HepG2 (cell line): Measurements from ENCODE around the gene LSM12. TPM values are rescaled to one million over a fixed set of nuclear protein-coding genes. Genes with fewer than 3 reads are reported as not detected.
A peak's percentile ranks its signal among the peaks of the same experiment; 100 is the strongest.

Experiments used
- AHR ChIP-seq: IDR thresholded peaks from 2 replicates; pipeline ENCODE4 v1.6.1; 2018; ENCODE audit warnings: missing genetic modification reagents, missing compliant biosample characterization
- ASH2L ChIP-seq: fragments of 300-600, 200-600 bp; sonication (generic); IDR thresholded peaks from 2 replicates; pipeline ENCODE4 v1.7.0; 2017; ENCODE audit warnings: low read depth, mild to moderate bottlenecking, moderate library complexity, mixed read lengths, low read length; ENCODE audit not compliant: insufficient read length
- BCL6 ChIP-seq: IDR thresholded peaks from 2 replicates; pipeline ENCODE4 v1.6.1; 2016; ENCODE audit warnings: missing genetic modification reagents, missing compliant biosample characterization
- DMAP1 ChIP-seq: IDR thresholded peaks from 2 replicates; pipeline ENCODE4 v1.6.1; 2016
- HMG20A ChIP-seq: IDR thresholded peaks from 2 replicates; pipeline ENCODE4 v1.6.1; 2016; ENCODE audit warnings: borderline replicate concordance
- JDP2 ChIP-seq: sonication (generic); formaldehyde crosslinking; IDR thresholded peaks from 2 replicates; pipeline ENCODE4 v1.8.1; 2022; ENCODE audit warnings: missing genetic modification reagents, borderline replicate concordance
- JUN ChIP-seq: sonication (generic); formaldehyde crosslinking; IDR thresholded peaks from 2 replicates; pipeline ENCODE4 v1.4.0; 2020; ENCODE audit warnings: mild to moderate bottlenecking, missing genetic modification reagents
- NFE2L1 ChIP-seq: sonication (generic); formaldehyde crosslinking; IDR thresholded peaks from 2 replicates; pipeline ENCODE4 v1.4.0; 2020; ENCODE audit warnings: missing genetic modification reagents, mild to moderate bottlenecking, borderline replicate concordance
- REL ChIP-seq: sonication (generic); formaldehyde crosslinking; conservative IDR thresholded peaks from 2 replicates; pipeline ENCODE4 v1.8.0; 2022; ENCODE audit warnings: mild to moderate bottlenecking, missing genetic modification reagents, moderate library complexity
- SCMH1 ChIP-seq: sonication (generic); formaldehyde crosslinking; IDR thresholded peaks from 2 replicates; pipeline ENCODE4 v1.9.0; 2021; ENCODE audit warnings: missing genetic modification reagents, mild to moderate bottlenecking, borderline replicate concordance
- SNAI1 ChIP-seq: sonication (generic); formaldehyde crosslinking; IDR thresholded peaks from 2 replicates; pipeline ENCODE4 v1.5.0; 2020; ENCODE audit warnings: mild to moderate bottlenecking, missing genetic modification reagents, borderline replicate concordance
- U2AF2 ChIP-seq: fragments of 200-400 bp; formaldehyde crosslinking; IDR thresholded peaks from 2 replicates; pipeline ENCODE4 v1.6.1; 2017; ENCODE audit warnings: low read depth, mild to moderate bottlenecking, low read length
- ZFP90 ChIP-seq: sonication (generic); formaldehyde crosslinking; IDR thresholded peaks from 2 replicates; pipeline ENCODE4 v1.8.0; 2022; ENCODE audit warnings: missing genetic modification reagents, mild to moderate bottlenecking, inconsistent platforms, borderline replicate concordance
- ZNF777 ChIP-seq: sonication (generic); formaldehyde crosslinking; IDR thresholded peaks from 2 replicates; pipeline ENCODE4 v1.4.0; 2020; ENCODE audit warnings: missing genetic modification reagents
- polyA plus RNA-seq, 8 experiments: library from polyadenylated mRNA; depleted of rRNA in 3 of 8; stranded (reverse) in 7 of 8; unstranded in 1 of 8; fragments of >200 nt; fragmentation: Illumina TruSeq in 4 of 8; extraction: Trizol in 4 of 8; gene quantifications; 2 replicates each; pipeline versions ENCODE4 v1.2.1 to v1.2.3, GENCODE V29; 2011 to 2016; ENCODE audit warnings: low read depth in 4 of 8, missing spikeins in 1 of 8, mixed read lengths in 1 of 8; ENCODE audit not compliant: insufficient read depth in 1 of 8
- total RNA-seq, 5 experiments: library from RNA; depleted of rRNA; stranded (reverse); fragments of >200 nt; fragmentation: Illumina TruSeq; extraction: Trizol; gene quantifications; 2 replicates each; pipeline ENCODE4 v1.2.3, GENCODE V29; 2016; ENCODE audit warnings: low read depth in 1 of 5
- TF ChIP-seq, protein P1 (sequence below): IDR thresholded peaks from 2 replicates; pipeline ENCODE4 v1.6.1; 2016; ENCODE audit warnings: missing compliant biosample characterization, missing genetic modification reagents, borderline replicate concordance
- TF ChIP-seq, protein P2 (sequence below): sonication (generic); formaldehyde crosslinking; IDR thresholded peaks from 2 replicates; pipeline ENCODE4 v1.5.0; 2020; ENCODE audit warnings: missing genetic modification reagents, mild to moderate bottlenecking, borderline replicate concordance
- TF ChIP-seq, protein P3 (sequence below): sonication (generic); formaldehyde crosslinking; IDR thresholded peaks from 2 replicates; pipeline ENCODE4 v1.5.1; 2020; ENCODE audit warnings: missing genetic modification reagents, mild to moderate bottlenecking, borderline replicate concordance
- TF ChIP-seq, protein P4 (sequence below): sonication (generic); formaldehyde crosslinking; IDR thresholded peaks from 2 replicates; pipeline ENCODE4 v1.4.0; 2020; ENCODE audit warnings: mild to moderate bottlenecking, missing genetic modification reagents
- TF ChIP-seq, protein P5 (sequence below): sonication (generic); formaldehyde crosslinking; IDR thresholded peaks from 2 replicates; pipeline ENCODE4 v1.8.0; 2022; ENCODE audit warnings: mild to moderate bottlenecking, missing genetic modification reagents, moderate library complexity

The LSM12 gene
- total and polyA plus RNA-seq, 2 of the 13 experiments (the other 11 are each of a cell fraction or from before 2014, with no cell fraction given) = 52.8 to 55.7 TPM

DNA sequence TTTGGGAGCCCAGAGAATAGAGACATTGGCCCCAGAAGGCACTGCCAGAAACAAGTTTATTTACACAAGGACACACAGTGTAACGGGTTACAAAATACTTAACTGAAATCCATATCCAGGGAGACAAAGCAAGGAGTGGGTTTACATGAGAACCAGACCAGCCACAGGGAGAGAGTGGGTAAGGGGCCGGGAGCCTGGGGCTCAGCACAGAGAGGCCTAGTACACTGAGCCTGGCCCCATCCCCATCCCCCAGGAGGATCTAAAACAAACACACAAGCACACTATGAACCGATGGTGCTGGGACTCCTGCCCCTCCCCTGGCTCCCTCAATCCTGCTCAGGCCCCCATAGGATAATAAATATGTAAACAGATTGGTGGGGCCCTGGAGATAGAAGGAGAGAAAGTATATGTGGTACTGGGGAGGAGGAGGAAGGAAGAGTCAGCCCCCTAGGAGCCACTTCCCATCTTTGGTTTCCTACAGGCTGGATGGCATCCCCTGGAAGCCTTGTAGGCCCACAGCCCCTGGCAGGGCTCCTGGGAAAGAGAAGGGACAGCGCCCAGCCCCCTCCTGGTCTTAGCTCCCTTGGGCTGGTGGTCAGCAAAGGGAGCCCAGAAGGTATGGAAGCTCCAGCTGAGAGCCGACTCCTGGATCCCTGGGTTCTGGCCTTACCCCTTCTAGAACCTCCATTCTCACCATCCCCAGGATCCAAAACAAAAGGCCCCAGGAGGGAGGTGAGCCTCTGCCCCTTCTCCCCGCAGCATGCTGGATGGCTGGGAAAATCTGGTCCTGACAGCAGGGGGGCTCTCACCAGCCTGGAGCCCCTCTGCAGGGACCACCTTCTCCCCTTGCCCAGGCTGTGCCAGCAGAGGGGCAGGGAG, 10.5 kb upstream of the LSM12 start (continued):
- no peak for TF ChIP-seq AHR
- TF ChIP-seq U2AF2 = no peak
- peak; percentile 82 for TF ChIP-seq ZFP90
- no peak for TF ChIP-seq JUN
- TF ChIP-seq NFE2L1 (CRISPR knock-in tag) = no peak
- TF ChIP-seq, protein P1, sequence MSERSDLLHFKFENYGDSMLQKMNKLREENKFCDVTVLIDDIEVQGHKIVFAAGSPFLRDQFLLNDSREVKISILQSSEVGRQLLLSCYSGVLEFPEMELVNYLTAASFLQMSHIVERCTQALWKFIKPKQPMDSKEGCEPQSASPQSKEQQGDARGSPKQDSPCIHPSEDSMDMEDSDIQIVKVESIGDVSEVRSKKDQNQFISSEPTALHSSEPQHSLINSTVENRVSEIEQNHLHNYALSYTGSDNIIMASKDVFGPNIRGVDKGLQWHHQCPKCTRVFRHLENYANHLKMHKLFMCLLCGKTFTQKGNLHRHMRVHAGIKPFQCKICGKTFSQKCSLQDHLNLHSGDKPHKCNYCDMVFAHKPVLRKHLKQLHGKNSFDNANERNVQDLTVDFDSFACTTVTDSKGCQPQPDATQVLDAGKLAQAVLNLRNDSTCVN (CRISPR knock-in tag) = no peak
- no peak for TF ChIP-seq BCL6 (CRISPR knock-in tag)
- TF ChIP-seq REL (CRISPR knock-in tag) = no peak
- TF ChIP-seq DMAP1 = no peak
- TF ChIP-seq, protein P2, sequence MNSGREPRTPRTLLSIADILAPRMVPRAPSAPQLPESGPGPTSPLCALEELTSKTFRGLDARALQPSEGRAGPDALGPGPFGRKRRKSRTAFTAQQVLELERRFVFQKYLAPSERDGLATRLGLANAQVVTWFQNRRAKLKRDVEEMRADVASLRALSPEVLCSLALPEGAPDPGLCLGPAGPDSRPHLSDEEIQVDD (CRISPR knock-in tag) = no peak
- no peak for TF ChIP-seq SNAI1 (CRISPR knock-in tag)
- TF ChIP-seq HMG20A (CRISPR knock-in tag) = no peak
- TF ChIP-seq, protein P3, sequence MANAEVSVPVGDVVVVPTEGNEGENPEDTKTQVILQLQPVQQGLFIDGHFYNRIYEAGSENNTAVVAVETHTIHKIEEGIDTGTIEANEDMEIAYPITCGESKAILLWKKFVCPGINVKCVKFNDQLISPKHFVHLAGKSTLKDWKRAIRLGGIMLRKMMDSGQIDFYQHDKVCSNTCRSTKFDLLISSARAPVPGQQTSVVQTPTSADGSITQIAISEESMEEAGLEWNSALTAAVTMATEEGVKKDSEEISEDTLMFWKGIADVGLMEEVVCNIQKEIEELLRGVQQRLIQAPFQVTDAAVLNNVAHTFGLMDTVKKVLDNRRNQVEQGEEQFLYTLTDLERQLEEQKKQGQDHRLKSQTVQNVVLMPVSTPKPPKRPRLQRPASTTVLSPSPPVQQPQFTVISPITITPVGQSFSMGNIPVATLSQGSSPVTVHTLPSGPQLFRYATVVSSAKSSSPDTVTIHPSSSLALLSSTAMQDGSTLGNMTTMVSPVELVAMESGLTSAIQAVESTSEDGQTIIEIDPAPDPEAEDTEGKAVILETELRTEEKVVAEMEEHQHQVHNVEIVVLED (CRISPR knock-in tag) = no peak
- TF ChIP-seq, protein P4, sequence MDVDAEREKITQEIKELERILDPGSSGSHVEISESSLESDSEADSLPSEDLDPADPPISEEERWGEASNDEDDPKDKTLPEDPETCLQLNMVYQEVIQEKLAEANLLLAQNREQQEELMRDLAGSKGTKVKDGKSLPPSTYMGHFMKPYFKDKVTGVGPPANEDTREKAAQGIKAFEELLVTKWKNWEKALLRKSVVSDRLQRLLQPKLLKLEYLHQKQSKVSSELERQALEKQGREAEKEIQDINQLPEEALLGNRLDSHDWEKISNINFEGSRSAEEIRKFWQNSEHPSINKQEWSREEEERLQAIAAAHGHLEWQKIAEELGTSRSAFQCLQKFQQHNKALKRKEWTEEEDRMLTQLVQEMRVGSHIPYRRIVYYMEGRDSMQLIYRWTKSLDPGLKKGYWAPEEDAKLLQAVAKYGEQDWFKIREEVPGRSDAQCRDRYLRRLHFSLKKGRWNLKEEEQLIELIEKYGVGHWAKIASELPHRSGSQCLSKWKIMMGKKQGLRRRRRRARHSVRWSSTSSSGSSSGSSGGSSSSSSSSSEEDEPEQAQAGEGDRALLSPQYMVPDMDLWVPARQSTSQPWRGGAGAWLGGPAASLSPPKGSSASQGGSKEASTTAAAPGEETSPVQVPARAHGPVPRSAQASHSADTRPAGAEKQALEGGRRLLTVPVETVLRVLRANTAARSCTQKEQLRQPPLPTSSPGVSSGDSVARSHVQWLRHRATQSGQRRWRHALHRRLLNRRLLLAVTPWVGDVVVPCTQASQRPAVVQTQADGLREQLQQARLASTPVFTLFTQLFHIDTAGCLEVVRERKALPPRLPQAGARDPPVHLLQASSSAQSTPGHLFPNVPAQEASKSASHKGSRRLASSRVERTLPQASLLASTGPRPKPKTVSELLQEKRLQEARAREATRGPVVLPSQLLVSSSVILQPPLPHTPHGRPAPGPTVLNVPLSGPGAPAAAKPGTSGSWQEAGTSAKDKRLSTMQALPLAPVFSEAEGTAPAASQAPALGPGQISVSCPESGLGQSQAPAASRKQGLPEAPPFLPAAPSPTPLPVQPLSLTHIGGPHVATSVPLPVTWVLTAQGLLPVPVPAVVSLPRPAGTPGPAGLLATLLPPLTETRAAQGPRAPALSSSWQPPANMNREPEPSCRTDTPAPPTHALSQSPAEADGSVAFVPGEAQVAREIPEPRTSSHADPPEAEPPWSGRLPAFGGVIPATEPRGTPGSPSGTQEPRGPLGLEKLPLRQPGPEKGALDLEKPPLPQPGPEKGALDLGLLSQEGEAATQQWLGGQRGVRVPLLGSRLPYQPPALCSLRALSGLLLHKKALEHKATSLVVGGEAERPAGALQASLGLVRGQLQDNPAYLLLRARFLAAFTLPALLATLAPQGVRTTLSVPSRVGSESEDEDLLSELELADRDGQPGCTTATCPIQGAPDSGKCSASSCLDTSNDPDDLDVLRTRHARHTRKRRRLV = no peak
- TF ChIP-seq ASH2L = peak; percentile 32
- no peak for TF ChIP-seq JDP2
- no peak for TF ChIP-seq SCMH1
- TF ChIP-seq ZNF777 = no peak
- TF ChIP-seq, protein P5, sequence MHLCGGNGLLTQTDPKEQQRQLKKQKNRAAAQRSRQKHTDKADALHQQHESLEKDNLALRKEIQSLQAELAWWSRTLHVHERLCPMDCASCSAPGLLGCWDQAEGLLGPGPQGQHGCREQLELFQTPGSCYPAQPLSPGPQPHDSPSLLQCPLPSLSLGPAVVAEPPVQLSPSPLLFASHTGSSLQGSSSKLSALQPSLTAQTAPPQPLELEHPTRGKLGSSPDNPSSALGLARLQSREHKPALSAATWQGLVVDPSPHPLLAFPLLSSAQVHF = no peak
